Left lung (tissue), 10 donors: Measurements from ENCODE around the gene CGB5. TPM values are rescaled to one million over a fixed set of nuclear protein-coding genes. Genes with fewer than 3 reads are reported as not detected.

Experiments
- ATAC-seq: fragments of 200-7000 bp; cut with Tn5 transposase; one replicate; pipeline ENCODE4 v1.9.1; 2020; ENCODE audit warnings: moderate library complexity
- DNase-seq, 4 donors: peaks; one replicate each; pipeline ENCODE4 v3.0.0-alpha.2; 2013 to 2020
- H3K27ac ChIP-seq, 2 donors: fragments of 200-600 bp; sonication (generic) in 1 of 2; one replicate each; pipeline versions ENCODE4 v1.5.0 to v1.8.0; 2020 to 2021
- H3K27me3 ChIP-seq, 2 donors: fragments of 200-600 bp; sonication (generic) in 1 of 2; one replicate each; pipeline versions ENCODE4 v1.5.0 to v1.8.0; 2020 to 2021
- H3K36me3 ChIP-seq, 2 donors: fragments of 200-600 bp; sonication (generic) in 1 of 2; one replicate each; pipeline versions ENCODE4 v1.5.0 to v1.8.0; 2020 to 2021
- H3K4me1 ChIP-seq, 2 donors: fragments of 200-600 bp; one replicate each; pipeline ENCODE4 v1.8.0; 2021
- H3K4me3 ChIP-seq, 2 donors: fragments of 200-600 bp; sonication (generic) in 1 of 2; one replicate each; pipeline versions ENCODE4 v1.5.0 to v1.8.0; 2020 to 2021; ENCODE audit warnings: mild to moderate bottlenecking in 1 of 2
- H3K9me3 ChIP-seq, 2 donors: fragments of 200-600 bp; sonication (generic) in 1 of 2; one replicate each; pipeline versions ENCODE4 v1.5.0 to v1.8.0; 2020 to 2021
- intact Hi-C, 2 donors: fragments of 100-400 bp; cut with DNase I; formaldehyde crosslinking; loops; one replicate each; pipeline versions ENCODE4 v1.11.2 to v1.14.2; 2022
- polyA plus RNA-seq, 6 donors: library from polyadenylated mRNA; unstranded; fragments of 120-200 nt; gene quantifications; one replicate each; pipeline ENCODE4 v1.2.1, GENCODE V29; 2013; ENCODE audit not compliant: insufficient read length in 6 of 6
- total RNA-seq, 2 donors: library from RNA; stranded (reverse); fragmentation: NEBNext Ultra II Directional; extraction: Animal tissue kit (Norgen Biotek cat#: 25700); gene quantifications; one replicate each; pipeline ENCODE4 v1.2.1, GENCODE V29; 2021
- TF ChIP-seq, protein P1 (sequence below), 2 donors: fragments of 200-600 bp; sonication (generic) in 1 of 2; IDR thresholded peaks; one replicate each; pipeline versions ENCODE4 v1.5.0 to v1.8.0; 2021; ENCODE audit warnings: antibody characterized with exemption in 2 of 2
- donor health status: DM: no; HTN: yes; CAD: no.
- donor health status: DM: no; HTN: no; CAD: no.

The CGB5 gene
- total and polyA plus RNA-seq, 8 donors: 0.50 TPM; not detected in 7

DNA sequence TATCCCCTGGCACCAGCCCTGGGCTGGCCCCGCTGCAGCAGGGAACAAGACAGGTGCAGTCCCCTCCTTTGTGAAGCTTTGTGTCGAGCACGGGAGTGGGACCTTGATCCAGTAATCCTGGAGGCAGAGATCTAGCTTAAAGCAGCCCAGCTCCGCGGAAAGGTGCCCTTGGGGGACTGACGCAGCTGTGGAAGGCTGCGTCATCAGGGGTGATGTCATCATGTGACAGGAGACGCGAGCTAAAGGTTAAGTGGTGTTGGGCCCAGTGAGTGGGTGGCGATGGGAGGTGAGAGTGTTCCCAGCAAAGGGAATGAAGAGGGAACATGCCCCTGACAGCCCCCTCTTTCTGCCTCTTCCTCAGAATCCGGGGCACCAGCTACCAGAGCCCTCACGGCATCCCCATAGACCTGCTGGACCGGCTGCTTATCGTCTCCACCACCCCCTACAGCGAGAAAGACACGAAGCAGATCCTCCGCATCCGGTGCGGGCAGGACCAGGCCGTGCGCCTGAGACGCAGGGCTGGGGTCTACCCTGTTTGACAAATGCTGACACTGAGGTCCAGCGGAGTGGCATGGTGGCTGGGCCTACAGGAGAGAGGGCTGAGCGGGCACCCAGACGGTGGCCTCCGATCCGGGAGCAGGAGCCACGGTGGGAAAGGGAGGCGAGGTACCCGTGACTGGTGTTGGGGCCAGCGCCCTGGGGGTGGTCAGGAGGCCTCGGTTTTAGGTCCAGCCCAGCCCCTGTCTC is 29.4 kb upstream of the CGB5 start:
- no peak for DNase-seq
- Histone ChIP-seq H3K4me3 (no peak overlapping the region), H3K9me3 (no peaks in the 10 kb centered on the region), H3K4me1 (peaks cover 9 to 20% of the 10 kb centered on the region in 2 donors), H3K36me3 (peaks cover 0 to 66% of the 10 kb centered on the region in 2 donors), H3K27me3 (peaks cover 0 to 22% of the 10 kb centered on the region in 2 donors), H3K27ac (no peak overlapping the region)
- TF ChIP-seq, protein P1, sequence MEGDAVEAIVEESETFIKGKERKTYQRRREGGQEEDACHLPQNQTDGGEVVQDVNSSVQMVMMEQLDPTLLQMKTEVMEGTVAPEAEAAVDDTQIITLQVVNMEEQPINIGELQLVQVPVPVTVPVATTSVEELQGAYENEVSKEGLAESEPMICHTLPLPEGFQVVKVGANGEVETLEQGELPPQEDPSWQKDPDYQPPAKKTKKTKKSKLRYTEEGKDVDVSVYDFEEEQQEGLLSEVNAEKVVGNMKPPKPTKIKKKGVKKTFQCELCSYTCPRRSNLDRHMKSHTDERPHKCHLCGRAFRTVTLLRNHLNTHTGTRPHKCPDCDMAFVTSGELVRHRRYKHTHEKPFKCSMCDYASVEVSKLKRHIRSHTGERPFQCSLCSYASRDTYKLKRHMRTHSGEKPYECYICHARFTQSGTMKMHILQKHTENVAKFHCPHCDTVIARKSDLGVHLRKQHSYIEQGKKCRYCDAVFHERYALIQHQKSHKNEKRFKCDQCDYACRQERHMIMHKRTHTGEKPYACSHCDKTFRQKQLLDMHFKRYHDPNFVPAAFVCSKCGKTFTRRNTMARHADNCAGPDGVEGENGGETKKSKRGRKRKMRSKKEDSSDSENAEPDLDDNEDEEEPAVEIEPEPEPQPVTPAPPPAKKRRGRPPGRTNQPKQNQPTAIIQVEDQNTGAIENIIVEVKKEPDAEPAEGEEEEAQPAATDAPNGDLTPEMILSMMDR (IDR thresholded peaks at IDR 0.05): no peak
- no peak for ATAC-seq
- intact Hi-C loops: no loop called here

DNA sequence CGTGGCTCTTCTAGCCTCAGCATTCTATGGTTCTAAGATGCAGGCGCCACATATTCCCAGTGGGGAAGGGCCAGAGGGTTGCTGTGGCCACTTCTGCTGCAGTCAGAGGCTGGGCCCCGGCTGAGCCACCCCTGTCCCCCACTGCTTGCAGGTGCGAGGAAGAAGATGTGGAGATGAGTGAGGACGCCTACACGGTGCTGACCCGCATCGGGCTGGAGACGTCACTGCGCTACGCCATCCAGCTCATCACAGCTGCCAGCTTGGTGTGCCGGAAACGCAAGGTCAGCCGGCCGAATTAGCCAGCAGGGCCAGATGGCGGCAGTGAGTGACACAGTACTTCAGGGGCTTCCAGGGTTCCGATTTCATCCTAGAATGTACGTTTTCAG is 28.8 kb upstream of the CGB5 start:
- DNase-seq (no peak), ATAC-seq (no peak)
- intact Hi-C loops: no loop called here
- Histone ChIP-seq H3K4me1 (peaks cover 11 to 23% of the 10 kb centered on the region in 2 donors), H3K27ac (no peak overlapping the region), H3K4me3 (no peak overlapping the region), H3K9me3 (no peaks in the 10 kb centered on the region), H3K36me3 (peaks cover 0 to 61% of the 10 kb centered on the region in 2 donors), H3K27me3 (peaks cover 0 to 28% of the 10 kb centered on the region in 2 donors)
- TF ChIP-seq, protein P1 (IDR thresholded peaks at IDR 0.05): no peak

DNA sequence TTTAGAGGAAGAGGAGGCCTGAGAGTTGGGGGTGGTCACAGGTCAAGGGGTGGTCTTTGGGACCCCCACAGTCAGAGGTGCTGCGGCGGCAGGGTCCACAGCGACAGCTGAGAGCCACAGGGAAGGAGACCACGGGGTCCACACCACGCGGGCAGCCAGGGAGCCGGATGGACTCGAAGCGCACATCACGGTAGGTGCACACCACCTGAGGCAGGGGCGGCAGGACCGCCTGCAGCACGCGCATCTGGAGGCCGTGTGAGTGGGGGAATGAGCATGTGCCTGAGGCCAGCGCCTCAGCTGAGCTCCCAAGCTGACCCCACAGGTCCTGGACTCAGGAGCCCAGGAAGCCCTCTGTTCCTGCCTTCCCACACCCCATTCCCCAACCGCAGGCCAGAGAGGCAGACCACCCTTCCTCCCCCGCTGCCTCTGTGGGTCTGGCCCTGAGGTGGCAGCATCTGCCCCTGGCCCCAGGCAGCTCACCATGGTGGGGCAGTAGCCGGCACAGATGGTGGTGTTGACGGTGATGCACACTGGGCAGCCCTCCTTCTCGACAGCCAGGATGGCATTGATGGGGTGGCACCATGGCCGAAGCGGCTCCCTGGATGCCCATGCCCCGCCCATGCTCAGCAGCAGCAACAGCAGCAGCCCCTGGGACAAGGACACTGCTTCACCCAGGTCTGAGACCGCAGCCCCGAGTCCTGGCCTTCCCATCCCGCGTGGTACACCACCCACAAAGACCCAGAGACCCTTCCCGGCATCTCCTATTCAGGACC is 27.4 kb upstream of the CGB5 start:
- no peak overlapping the region for H3K4me3 ChIP-seq
- DNase-seq (no peak), ATAC-seq (no peak)
- TF ChIP-seq, protein P1 (IDR thresholded peaks at IDR 0.05): no peak
- peaks cover 11 to 23% of the 10 kb centered on the region in 2 donors for H3K4me1 ChIP-seq
- peaks cover 0 to 47% of the 10 kb centered on the region in 2 donors for H3K36me3 ChIP-seq
- H3K27me3 ChIP-seq: peaks cover 0 to 42% of the 10 kb centered on the region in 2 donors
- no peaks in the 10 kb centered on the region for H3K9me3 ChIP-seq
- H3K27ac ChIP-seq: no peak overlapping the region
- intact Hi-C loops: no loop called here

DNA sequence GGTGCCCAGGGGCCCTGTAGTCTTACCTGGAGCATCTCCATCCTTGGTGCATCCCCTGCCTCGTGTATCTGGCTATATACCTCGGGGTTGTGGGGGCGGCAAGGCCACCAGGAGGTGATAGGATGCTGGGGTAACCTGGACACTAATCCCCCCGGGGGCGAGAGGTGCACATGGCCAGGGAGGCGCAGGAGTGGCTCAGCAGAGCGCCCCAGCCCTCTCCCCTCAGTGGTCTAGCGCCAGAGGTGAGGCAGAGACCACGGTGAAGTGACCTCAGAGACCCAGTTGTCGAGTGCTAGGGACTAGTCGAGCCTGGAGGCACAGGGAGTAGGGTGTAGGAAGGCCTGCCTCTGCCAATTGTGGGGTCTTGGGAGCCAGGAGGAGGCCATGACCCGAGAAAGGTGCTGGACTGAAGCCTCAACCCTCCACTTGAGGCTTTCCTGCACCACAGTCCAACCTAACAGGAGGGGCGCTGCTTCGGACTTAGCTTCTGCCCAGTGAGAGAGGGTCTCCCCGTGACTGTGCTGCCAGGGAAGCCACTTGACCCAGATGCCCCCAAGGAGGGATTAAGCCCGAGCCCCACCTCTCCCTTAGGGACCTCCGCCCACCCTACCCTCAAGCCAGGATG is 26.5 kb upstream of the CGB5 start, which contains the start of gene LHB:
TSS of gene LHB (minus strand) at position 51 of the 625 bp plus-strand sequence. CDS start at position 41, 10 bp downstream.
- intact Hi-C loops: no loop called here

More for the DNA sequence above, 26.5 kb upstream of the CGB5 start, which contains the start of gene LHB:
- no peak within 1 kb of the TSS for H3K27ac ChIP-seq
- peak within 1 kb of the TSS; percentile 25 to 43 for H3K4me3 ChIP-seq
- ATAC-seq (no peak), DNase-seq (no peak)
- TF ChIP-seq, protein P1 (IDR thresholded peaks at IDR 0.05): no peak
- peaks cover 0 to 38% of the 10 kb centered on the region in 2 donors for H3K36me3 ChIP-seq
- H3K4me1 ChIP-seq: peaks cover 11 to 23% of the 10 kb centered on the region in 2 donors
- H3K9me3 ChIP-seq: no peaks in the 10 kb centered on the region
- peaks cover 0 to 43% of the 10 kb centered on the region in 2 donors for H3K27me3 ChIP-seq
